H1 (cell line): ENCODE measurements around the gene PLD3. TPM values are rescaled to one million over a fixed set of nuclear protein-coding genes. Genes with fewer than 3 reads are reported as not detected.

Experiments used
- CTCF ChIA-PET: fragments of 300-600 bp; sonication (Branson Sonifier 250); formaldehyde crosslinking; loops from one replicate; lab custom pipeline; 2021; ENCODE audit not compliant: partially characterized antibody; lab: Charles Lee
- POLR2A ChIA-PET: fragments of 300-600 bp; sonication (Branson Sonifier 250); formaldehyde crosslinking; loops from one replicate; lab custom pipeline; 2021; ENCODE audit warnings: inconsistent platforms; ENCODE audit not compliant: partially characterized antibody; lab: Charles Lee
- DNase-seq, 2 experiments: peaks; one replicate each; pipeline versions ENCODE4 v3.0.0 to v3.0.0-alpha.2; 2010 to 2022; ENCODE audit warnings: low spot score in 2 of 2, low read depth in 1 of 2, mixed read lengths in 1 of 2
- FAIRE-seq: peaks from 2 replicates; lab custom pipeline; 2011; peaks lifted over from hg19 to GRCh38; lab: Jason Lieb, UNC
- H2AFZ ChIP-seq: 2 replicates; pipeline ENCODE4 v1.8.1; 2012; ENCODE audit warnings: low read length, inconsistent platforms
- H2AK5ac ChIP-seq: 2 replicates; pipeline ENCODE4 v1.6.1; 2013; ENCODE audit warnings: low read depth, low read length
- H2BK120ac ChIP-seq: replicated peaks from 2 replicates; pipeline ENCODE3; 2013; ENCODE audit warnings: low read depth, low read length, inconsistent platforms
- H2BK12ac ChIP-seq: 2 replicates; pipeline ENCODE4 v1.6.1; 2013; ENCODE audit warnings: low read depth, low read length
- H2BK15ac ChIP-seq: 2 replicates; pipeline ENCODE4 v1.6.1; 2013; ENCODE audit warnings: low read length
- H2BK20ac ChIP-seq: 2 replicates; pipeline ENCODE4 v1.6.1; 2013; ENCODE audit warnings: low read length
- H2BK5ac ChIP-seq: 2 replicates; pipeline ENCODE4 v1.6.1; 2013; ENCODE audit warnings: low read depth, low read length
- H3K14ac ChIP-seq: 2 replicates; pipeline ENCODE4 v1.6.1; 2013; ENCODE audit warnings: inconsistent platforms; ENCODE audit not compliant: insufficient read length
- H3K18ac ChIP-seq: 2 replicates; pipeline ENCODE4 v1.6.1; 2013; ENCODE audit warnings: low read length; ENCODE audit errors: extremely low read depth
- H3K23ac ChIP-seq: 2 replicates; pipeline ENCODE4 v1.6.1; 2013; ENCODE audit warnings: inconsistent platforms; ENCODE audit not compliant: insufficient read length
- H3K23me2 ChIP-seq: 2 replicates; pipeline ENCODE4 v1.6.1; 2013; ENCODE audit warnings: low read depth, low read length
- H3K27ac ChIP-seq: 2 replicates; pipeline ENCODE4 v1.6.1; 2011; ENCODE audit warnings: low read depth, low read length, inconsistent platforms
- H3K27me3 ChIP-seq, 4 experiments: replicated peaks in 1 of 4; 1 replicate in 1 of 4; 2 replicates in 3 of 4; pipeline versions ENCODE4 v1.6.1 to v1.8.1; 2011 to 2013; ENCODE audit warnings: low read length in 3 of 4, mild to moderate bottlenecking in 3 of 4, inconsistent platforms in 2 of 4, mixed read lengths in 2 of 4, moderate library complexity in 1 of 4; ENCODE audit not compliant: control insufficient read depth in 3 of 4, insufficient read depth in 3 of 4; ENCODE audit errors: extremely low read depth in 1 of 4
- H3K36me3 ChIP-seq, 4 experiments: 2 replicates each; pipeline versions ENCODE4 v1.6.1 to v1.8.1; 2011 to 2013; ENCODE audit warnings: mild to moderate bottlenecking in 4 of 4, low read length in 3 of 4, moderate library complexity in 2 of 4, control low read depth in 1 of 4, inconsistent platforms in 1 of 4; ENCODE audit not compliant: insufficient read depth in 4 of 4, control insufficient read depth in 2 of 4
- H3K4ac ChIP-seq: replicated peaks from 2 replicates; pipeline ENCODE3; 2013; ENCODE audit warnings: low read length, low read depth, mixed read lengths, inconsistent platforms; ENCODE audit not compliant: insufficient read length
- H3K4me1 ChIP-seq, 4 experiments: replicated peaks in 1 of 4; 1 replicate in 1 of 4; 2 replicates in 3 of 4; pipeline versions ENCODE4 v1.6.1 to v1.8.1; 2011 to 2013; ENCODE audit warnings: low read length in 3 of 4, inconsistent platforms in 2 of 4, mixed read lengths in 1 of 4; ENCODE audit not compliant: insufficient read depth in 4 of 4, control insufficient read depth in 3 of 4
- H3K4me2 ChIP-seq, 2 experiments: 2 replicates each; pipeline versions ENCODE4 v1.6.1 to v1.8.1; 2011 to 2013; ENCODE audit warnings: low read depth in 2 of 2, low read length in 2 of 2, control low read depth in 1 of 2, inconsistent platforms in 1 of 2, mild to moderate bottlenecking in 1 of 2; ENCODE audit not compliant: insufficient read depth in 1 of 2
- H3K4me3 ChIP-seq, 4 experiments: fragments of 200-600, 300-600 bp in 1 of 4; sonication (generic), shearing (Covaris generic), sonication (Bioruptor Twin) in 1 of 4; 2 replicates each; pipeline versions ENCODE4 v1.5.1 to v1.8.1; 2011 to 2016; ENCODE audit warnings: low read length in 4 of 4, low read depth in 3 of 4, control low read depth in 2 of 4, inconsistent platforms in 2 of 4, mild to moderate bottlenecking in 2 of 4, mixed read lengths in 1 of 4, moderate library complexity in 1 of 4; ENCODE audit not compliant: insufficient read depth in 2 of 4; ENCODE audit errors: extremely low read depth in 1 of 4
- H3K56ac ChIP-seq: replicated peaks from 2 replicates; pipeline ENCODE3; 2013; ENCODE audit warnings: low read depth, mild to moderate bottlenecking, mixed read lengths, low read length, inconsistent platforms; ENCODE audit not compliant: insufficient read length
- H3K79me1 ChIP-seq: 2 replicates; pipeline ENCODE4 v1.6.1; 2013; ENCODE audit warnings: low read depth, low read length, control low read depth
- H3K79me2 ChIP-seq, 2 experiments: 2 replicates each; pipeline versions ENCODE4 v1.6.1 to v1.8.1; 2012 to 2013; ENCODE audit warnings: low read length in 2 of 2, mild to moderate bottlenecking in 2 of 2, inconsistent platforms in 1 of 2; ENCODE audit not compliant: insufficient read depth in 2 of 2, control insufficient read depth in 1 of 2
- H3K9ac ChIP-seq, 4 experiments: replicated peaks in 1 of 4; 1 replicate in 1 of 4; 2 replicates in 3 of 4; pipeline versions ENCODE4 v1.6.1 to v1.8.1; 2011 to 2013; ENCODE audit warnings: low read depth in 3 of 4, low read length in 3 of 4, control low read depth in 2 of 4, mild to moderate bottlenecking in 2 of 4, moderate library complexity in 2 of 4, inconsistent platforms in 1 of 4; ENCODE audit errors: extremely low read depth in 1 of 4
- H3K9me3 ChIP-seq, 2 experiments: 2 replicates each; pipeline versions ENCODE4 v1.6.1 to v1.8.1; 2012 to 2013; ENCODE audit warnings: mild to moderate bottlenecking in 2 of 2, moderate library complexity in 2 of 2, control low read depth in 1 of 2, inconsistent platforms in 1 of 2, low read depth in 1 of 2, low read length in 1 of 2, mixed read lengths in 1 of 2; ENCODE audit not compliant: insufficient read depth in 2 of 2
- H4K20me1 ChIP-seq, 2 experiments: replicated peaks in 1 of 2; 2 replicates each; pipeline versions ENCODE3 to v1.8.1; 2011 to 2013; ENCODE audit warnings: inconsistent platforms in 2 of 2, low read length in 2 of 2, mild to moderate bottlenecking in 1 of 2; ENCODE audit not compliant: insufficient read depth in 2 of 2, control insufficient read depth in 1 of 2
- H4K5ac ChIP-seq: 2 replicates; pipeline ENCODE4 v1.6.1; 2013; ENCODE audit warnings: low read length, low read depth, mixed read lengths, inconsistent platforms; ENCODE audit not compliant: insufficient read length
- H4K8ac ChIP-seq: 2 replicates; pipeline ENCODE4 v1.8.0; 2013; ENCODE audit warnings: mild to moderate bottlenecking, moderate library complexity, low read length, inconsistent platforms; ENCODE audit not compliant: insufficient read depth; ENCODE audit errors: extremely low read depth
- H4K91ac ChIP-seq: replicated peaks from 2 replicates; pipeline ENCODE3; 2013; ENCODE audit warnings: low read length, mixed read lengths, inconsistent platforms; ENCODE audit not compliant: insufficient read length
- ATF2 ChIP-seq: IDR thresholded peaks from 2 replicates; pipeline ENCODE4 v1.6.1; 2012; ENCODE audit warnings: low read length, inconsistent platforms
- BACH1 ChIP-seq: IDR thresholded peaks from 2 replicates; pipeline ENCODE4 v1.6.1; 2012; ENCODE audit warnings: low read length, improper control_type of control experiment
- CTBP2 ChIP-seq: IDR thresholded peaks from 2 replicates; pipeline ENCODE4 v1.7.0; 2011; ENCODE audit warnings: borderline replicate concordance, mild to moderate bottlenecking, moderate library complexity, mixed read lengths, low read length; ENCODE audit not compliant: insufficient read depth, insufficient read length
- MAFK ChIP-seq: IDR thresholded peaks from 2 replicates; pipeline ENCODE4 v1.6.1; 2012; ENCODE audit warnings: low read depth, mild to moderate bottlenecking, improper control_type of control experiment, low read length
- PHF8 ChIP-seq: fragments of 200-600 bp; sonication (generic); conservative IDR thresholded peaks from 2 replicates; pipeline ENCODE4 v1.7.1; 2012; ENCODE audit warnings: low read depth, mild to moderate bottlenecking, inconsistent platforms, low read length, moderate library complexity
- RBBP5 ChIP-seq: IDR thresholded peaks from 2 replicates; pipeline ENCODE4 v1.7.1; 2012; ENCODE audit warnings: low read depth, mild to moderate bottlenecking, inconsistent platforms, low read length, moderate library complexity, borderline replicate concordance
- RXRA ChIP-seq: IDR thresholded peaks from 2 replicates; pipeline ENCODE4 v1.6.1; 2011; ENCODE audit warnings: low read depth, mild to moderate bottlenecking, low read length, moderate library complexity; ENCODE audit not compliant: insufficient read depth
- SP1 ChIP-seq: IDR thresholded peaks from 2 replicates; pipeline ENCODE4 v1.6.1; 2011; ENCODE audit warnings: low read depth, low read length
- SP4 ChIP-seq: IDR thresholded peaks from 2 replicates; pipeline ENCODE4 v1.6.1; 2012; ENCODE audit warnings: low read length, inconsistent platforms
- TAF1 ChIP-seq: IDR thresholded peaks from 2 replicates; pipeline ENCODE4 v1.6.1; 2011; ENCODE audit warnings: mild to moderate bottlenecking, low read depth, low read length
- TCF12 ChIP-seq: IDR thresholded peaks from 2 replicates; pipeline ENCODE4 v1.6.1; 2011; ENCODE audit warnings: low read depth, mild to moderate bottlenecking, low read length
- WGBS, 2 experiments: shearing (Covaris generic) in 1 of 2; methylation state at CpG; one replicate each; pipeline versions ENCODE4 v1.1.6 to v1.1.7; 2013 to 2015; ENCODE audit warnings: low lambda C conversion rate in 2 of 2, mixed read lengths in 2 of 2, inconsistent platforms in 1 of 2, low coverage in 1 of 2, missing lambda C conversion rate in 1 of 2; ENCODE audit not compliant: insufficient replicate concordance in 2 of 2, insufficient coverage in 1 of 2, insufficient read length in 1 of 2; ENCODE audit errors: extremely low coverage in 1 of 2, missing lambda C conversion rate in 1 of 2; 5-methylcytosine and 5-hydroxymethylcytosine counted together
- polyA plus RNA-seq, 7 experiments: library from polyadenylated mRNA; depleted of rRNA in 3 of 7; stranded (reverse) in 5 of 7; unstranded in 2 of 7; fragments of >200 nt in 5 of 7; fragments of 200-250 nt in 2 of 7; gene quantifications; 1 replicate in 5 of 7; 2 replicates in 1 of 7; 4 replicates in 1 of 7; pipeline versions ENCODE4 v1.2.1 to v1.2.3, GENCODE V29; 2011 to 2013; ENCODE audit warnings: missing spikeins in 2 of 7, mixed read lengths in 2 of 7
- total RNA-seq: library from RNA; stranded (reverse); fragmentation: NEBNext Ultra II Directional; extraction: Animal tissue kit (Norgen Biotek cat#: 25700); gene quantifications from 2 replicates; pipeline ENCODE4 v1.2.1, GENCODE V29; 2021
- TF ChIP-seq, protein P1 (sequence below): IDR thresholded peaks from 2 replicates; pipeline ENCODE4 v1.6.1; 2011; ENCODE audit warnings: low read length, improper control_type of control experiment

PLD3 gene
- total and polyA plus RNA-seq, 2 of the 8 experiments (the other 6 are each of a cell fraction or from before 2014, with no cell fraction given) = 180 to 543 TPM

DNA sequence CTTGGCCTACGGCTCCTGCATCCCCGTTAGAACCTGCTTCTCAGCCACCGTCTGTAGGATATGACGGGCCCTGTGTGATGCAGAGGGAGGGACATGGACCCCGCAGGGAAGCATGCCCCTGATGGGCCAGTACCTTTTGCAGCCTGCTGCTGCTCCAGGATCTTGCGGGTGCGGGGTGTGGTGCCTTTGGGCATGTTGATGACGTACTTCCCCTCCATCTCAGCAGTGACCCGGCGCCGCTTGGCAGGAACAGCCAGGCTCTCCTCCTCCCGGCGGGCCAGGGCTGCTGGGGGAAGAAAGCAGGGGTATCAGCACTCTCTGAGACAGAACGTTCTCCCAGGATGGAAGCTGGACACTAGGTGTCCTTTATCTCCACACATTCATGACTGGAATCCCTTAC lies 22.3 kb upstream of the PLD3 start:
- ChIA-PET CTCF (interaction anchor here (0.7 to 3.0 kb wide), 2 partner anchors 9 to 21 kb away, joined by 3 to 11 read pairs; no protein-coding TSS in a partner anchor), POLR2A (no interaction called here)
- 94% methylated on average over 13 of the region's 14 CpGs; no CpG with 5 or more reads in 1 of the 2 experiments for WGBS, 2 experiments
- no peak overlapping the region for H3K56ac ChIP-seq
- no peak overlapping the region; a peak in 1 of 7 replicates for H3K9ac ChIP-seq
- no peak overlapping the region for H3K23ac ChIP-seq
- H4K91ac ChIP-seq = no peak overlapping the region
- H2BK120ac ChIP-seq = no peak overlapping the region
- H2AFZ ChIP-seq = no peak overlapping the region
- H4K5ac ChIP-seq = no peak overlapping the region
- H4K20me1 ChIP-seq = peaks cover 0 to 3% of the 10 kb centered on the region in 2 experiments
- no peak overlapping the region for H2BK12ac ChIP-seq
- no peak for DNase-seq
- no peaks in the 10 kb centered on the region for H3K23me2 ChIP-seq
- no peaks in the 10 kb centered on the region for H3K9me3 ChIP-seq
- no peak overlapping the region for H3K14ac ChIP-seq
- H3K79me1 ChIP-seq = no peaks in the 10 kb centered on the region
- peaks cover 8 to 42% (median 27%) of the 10 kb centered on the region in 4 experiments; a peak in 7 of 8 replicates for H3K36me3 ChIP-seq
- H4K8ac ChIP-seq = no peak overlapping the region
- 0 out of 7 replicates have a peak, but pooled peaks cover 0 to 3% (median 0%) of the 10 kb centered on the region in 4 experiments for H3K4me1 ChIP-seq
- no peak overlapping the region for H3K18ac ChIP-seq
- no peak overlapping the region for H3K27ac ChIP-seq
- no peak overlapping the region for H2BK15ac ChIP-seq
- H3K4me3 ChIP-seq = no peak overlapping the region
- H3K4ac ChIP-seq = no peak overlapping the region
- H2BK5ac ChIP-seq = no peak overlapping the region
- H3K27me3 ChIP-seq = no peaks in the 10 kb centered on the region; a peak in 1 of 7 replicates
- H3K79me2 ChIP-seq = no peaks in the 10 kb centered on the region
- no peak overlapping the region for H2BK20ac ChIP-seq
- FAIRE-seq = no peak
- no peak overlapping the region for H2AK5ac ChIP-seq
- no peak overlapping the region for H3K4me2 ChIP-seq
- no peak for TF ChIP-seq CTBP2
- TF ChIP-seq RXRA = no peak
- TF ChIP-seq PHF8 = no peak
- TF ChIP-seq TAF1 = no peak
- no peak for TF ChIP-seq SP4
- TF ChIP-seq, protein P1, sequence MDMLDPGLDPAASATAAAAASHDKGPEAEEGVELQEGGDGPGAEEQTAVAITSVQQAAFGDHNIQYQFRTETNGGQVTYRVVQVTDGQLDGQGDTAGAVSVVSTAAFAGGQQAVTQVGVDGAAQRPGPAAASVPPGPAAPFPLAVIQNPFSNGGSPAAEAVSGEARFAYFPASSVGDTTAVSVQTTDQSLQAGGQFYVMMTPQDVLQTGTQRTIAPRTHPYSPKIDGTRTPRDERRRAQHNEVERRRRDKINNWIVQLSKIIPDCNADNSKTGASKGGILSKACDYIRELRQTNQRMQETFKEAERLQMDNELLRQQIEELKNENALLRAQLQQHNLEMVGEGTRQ = no peak
- TF ChIP-seq TCF12 = no peak
- no peak for TF ChIP-seq RBBP5
- no peak for TF ChIP-seq MAFK
- TF ChIP-seq SP1 = no peak
- no peak for TF ChIP-seq ATF2
- TF ChIP-seq BACH1 = no peak
